K562 (cell line): ENCODE measurements around the gene ARHGAP42. TPM values are rescaled to one million over a fixed set of nuclear protein-coding genes. Genes with fewer than 3 reads are reported as not detected.

ENCODE experiments used
- CBX3 ChIP-seq, 2 experiments: IDR thresholded peaks; 1 replicate in 1 of 2; 2 replicates in 1 of 2; pipeline ENCODE4 v1.6.1; 2012; ENCODE audit warnings: inconsistent platforms in 2 of 2, low read length in 2 of 2, borderline replicate concordance in 1 of 2, control low read depth in 1 of 2
- DACH1 ChIP-seq: fragments of 450-650 bp; IDR thresholded peaks from 2 replicates; pipeline ENCODE4 v1.6.1; 2018; ENCODE audit not compliant: partially characterized antibody
- DNMT1 ChIP-seq: fragments of 450-650 bp; IDR thresholded peaks from 2 replicates; pipeline ENCODE4 v1.6.1; 2016; ENCODE audit warnings: antibody characterized with exemption, mild to moderate bottlenecking
- GABPB2 ChIP-seq: fragments of 250-450 bp; sonication (Bioruptor Pico); conservative IDR thresholded peaks from 2 replicates; pipeline ENCODE4 v1.5.1; 2021; ENCODE audit warnings: mild to moderate bottlenecking
- HDAC6 ChIP-seq: IDR thresholded peaks from 2 replicates; pipeline ENCODE4 v1.6.1; 2012; ENCODE audit warnings: low read depth, mild to moderate bottlenecking, control low read depth, inconsistent platforms, low read length, moderate library complexity
- KLF10 ChIP-seq: fragments of 250-450 bp; sonication (Bioruptor Pico); IDR thresholded peaks from 2 replicates; pipeline ENCODE4 v1.6.1; 2021; ENCODE audit warnings: matching md5 sums
- LCOR ChIP-seq: sonication (generic); formaldehyde crosslinking; IDR thresholded peaks from 2 replicates; pipeline ENCODE4 v1.8.0; 2022; ENCODE audit warnings: mild to moderate bottlenecking, missing genetic modification reagents
- MTA2 ChIP-seq: fragments of 450-650 bp; IDR thresholded peaks from 2 replicates; pipeline ENCODE4 v1.6.1; 2016; ENCODE audit warnings: low read depth
- MYNN ChIP-seq, 2 experiments: sonication (generic); formaldehyde crosslinking in 1 of 2; IDR thresholded peaks; 2 replicates each; pipeline versions ENCODE4 v1.5.0 to v1.6.1; 2016 to 2020; ENCODE audit warnings: antibody characterized with exemption in 1 of 2, missing genetic modification reagents in 1 of 2
- NCOA2 ChIP-seq, 2 experiments: fragments of 450-650 bp; IDR thresholded peaks; 2 replicates each; pipeline ENCODE4 v1.6.1; 2018; ENCODE audit warnings: mild to moderate bottlenecking in 2 of 2, moderate library complexity in 1 of 2; ENCODE audit not compliant: partially characterized antibody in 2 of 2
- NELFE ChIP-seq: IDR thresholded peaks from 2 replicates; pipeline ENCODE4 v1.6.1; 2011; ENCODE audit warnings: mild to moderate bottlenecking; ENCODE audit not compliant: insufficient read depth, insufficient read length
- PPARD ChIP-seq: fragments of 250-450 bp; sonication (Bioruptor Pico); IDR thresholded peaks from 2 replicates; pipeline ENCODE4 v1.8.0; 2022; ENCODE audit warnings: inconsistent platforms, mild to moderate bottlenecking, moderate library complexity
- RBBP5 ChIP-seq: fragments of 200-600 bp; sonication (generic); IDR thresholded peaks from 2 replicates; pipeline ENCODE4 v1.6.1; 2012; ENCODE audit warnings: borderline replicate concordance, mild to moderate bottlenecking, low read length, control low read depth, inconsistent platforms; ENCODE audit not compliant: insufficient read depth, poor library complexity, severe bottlenecking
- TAL1 ChIP-seq: fragments of 450-650 bp; IDR thresholded peaks from 2 replicates; pipeline ENCODE4 v1.6.1; 2016; ENCODE audit warnings: mild to moderate bottlenecking
- TCF7L2 ChIP-seq: fragments of 150-350 bp; IDR thresholded peaks from 2 replicates; pipeline ENCODE4 v1.6.1; 2016; ENCODE audit warnings: low read depth, mild to moderate bottlenecking, low read length, moderate library complexity
- ZNF551 ChIP-seq: fragments of 250-450 bp; sonication (Bioruptor Pico); IDR thresholded peaks from 2 replicates; pipeline ENCODE4 v1.5.0; 2021; ENCODE audit warnings: mild to moderate bottlenecking, moderate library complexity
- polyA plus RNA-seq, 8 experiments: library from polyadenylated mRNA; depleted of rRNA in 4 of 8; stranded (reverse) in 5 of 8; unstranded in 3 of 8; fragments of >200 nt; fragmentation: Nextera tagmentation in 2 of 8; fragmentation: Illumina TruSeq in 1 of 8; extraction: Ambion mirVana in 2 of 8; extraction: Trizol in 1 of 8; gene quantifications; 2 replicates each; pipeline versions ENCODE4 v1.2.1 to v1.2.3, GENCODE V29; 2011 to 2014; ENCODE audit warnings: inconsistent platforms in 1 of 8, missing spikeins in 1 of 8
- total RNA-seq, 7 experiments: library from RNA; depleted of rRNA in 6 of 7; stranded (reverse); fragments of >200 nt in 6 of 7; fragmentation: Illumina TruSeq in 2 of 7; extraction: Trizol in 2 of 7; gene quantifications; 2 replicates each; pipeline versions ENCODE4 v1.2.1 to v1.2.3, GENCODE V29; 2011 to 2021; ENCODE audit warnings: low replicate concordance in 1 of 7
- TF ChIP-seq, protein P1 (sequence below): sonication (generic); IDR thresholded peaks from 2 replicates; pipeline ENCODE4 v1.6.1; 2016
- TF ChIP-seq, protein P2 (sequence below): fragments of 250-450 bp; sonication (Bioruptor Pico); IDR thresholded peaks from 2 replicates; pipeline ENCODE4 v1.8.0; 2021; ENCODE audit warnings: borderline replicate concordance, mild to moderate bottlenecking, moderate library complexity; ENCODE audit not compliant: poor library complexity, severe bottlenecking
- TF ChIP-seq, protein P3 (sequence below): fragments of 450-650 bp; IDR thresholded peaks from 2 replicates; pipeline ENCODE4 v1.6.1; 2016; ENCODE audit warnings: low read depth, mild to moderate bottlenecking, moderate library complexity
- TF ChIP-seq, protein P4 (sequence below): fragments of 250-450 bp; sonication (Bioruptor Pico); IDR thresholded peaks from 2 replicates; pipeline ENCODE4 v1.5.0; 2021; ENCODE audit warnings: mild to moderate bottlenecking, borderline replicate concordance
- TF ChIP-seq, protein P5 (sequence below), 2 experiments: fragments of 450-650 bp; conservative IDR thresholded peaks; 2 replicates each; pipeline ENCODE4 v1.6.1; 2017; ENCODE audit warnings: mild to moderate bottlenecking in 2 of 2, moderate library complexity in 2 of 2
- TF ChIP-seq, protein P6 (sequence below): fragments of 450-650 bp; IDR thresholded peaks from 2 replicates; pipeline ENCODE4 v1.6.1; 2016

The ARHGAP42 gene
- total and polyA plus RNA-seq, 9 of the 15 experiments (the other 6 are each of a cell fraction or from before 2014, with no cell fraction given): 0.95 to 6.1 (median 2.4) TPM

DNA sequence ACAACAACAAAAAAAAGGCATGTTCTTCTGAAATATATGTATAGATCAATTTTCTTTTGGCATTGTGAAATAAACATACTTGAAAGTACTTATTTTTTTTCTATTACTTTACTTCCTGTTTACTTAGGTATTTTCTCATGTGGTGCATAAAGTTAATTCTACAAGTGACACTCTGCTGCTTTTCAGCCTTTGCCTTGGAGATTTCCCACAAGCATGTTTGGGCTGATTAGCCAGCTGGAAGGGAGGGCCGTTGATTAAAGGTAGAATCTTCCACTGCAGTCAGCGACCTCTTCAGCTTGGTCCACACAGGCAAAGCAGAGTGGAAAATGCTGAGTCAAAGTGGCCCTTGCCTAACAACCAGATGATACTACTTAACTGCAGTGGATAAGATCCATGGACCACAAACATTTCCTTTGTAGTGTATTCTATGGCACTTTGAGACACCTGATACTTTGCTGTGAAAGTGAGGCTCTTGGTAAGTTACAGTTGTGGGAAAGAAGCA, 176.0 kb downstream of the ARHGAP42 start (continued):
- TF ChIP-seq, protein P1, sequence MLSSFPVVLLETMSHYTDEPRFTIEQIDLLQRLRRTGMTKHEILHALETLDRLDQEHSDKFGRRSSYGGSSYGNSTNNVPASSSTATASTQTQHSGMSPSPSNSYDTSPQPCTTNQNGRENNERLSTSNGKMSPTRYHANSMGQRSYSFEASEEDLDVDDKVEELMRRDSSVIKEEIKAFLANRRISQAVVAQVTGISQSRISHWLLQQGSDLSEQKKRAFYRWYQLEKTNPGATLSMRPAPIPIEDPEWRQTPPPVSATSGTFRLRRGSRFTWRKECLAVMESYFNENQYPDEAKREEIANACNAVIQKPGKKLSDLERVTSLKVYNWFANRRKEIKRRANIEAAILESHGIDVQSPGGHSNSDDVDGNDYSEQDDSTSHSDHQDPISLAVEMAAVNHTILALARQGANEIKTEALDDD: peak; percentile 90
- TF ChIP-seq, protein P2, sequence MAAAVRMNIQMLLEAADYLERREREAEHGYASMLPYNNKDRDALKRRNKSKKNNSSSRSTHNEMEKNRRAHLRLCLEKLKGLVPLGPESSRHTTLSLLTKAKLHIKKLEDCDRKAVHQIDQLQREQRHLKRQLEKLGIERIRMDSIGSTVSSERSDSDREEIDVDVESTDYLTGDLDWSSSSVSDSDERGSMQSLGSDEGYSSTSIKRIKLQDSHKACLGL (CRISPR knock-in tag): no peak
- TF ChIP-seq MYNN (IDR thresholded peaks at IDR 0.05) (no peak), MYNN (CRISPR knock-in tag; IDR thresholded peaks at IDR 0.05) (no peak), DNMT1 (no peak), TCF7L2 (no peak), NELFE (no peak), DACH1 (peak; percentile 82), RBBP5 (no peak), GABPB2 (CRISPR knock-in tag) (no peak), MTA2 (peak; percentile 72), CBX3 (IDR thresholded peaks at IDR 0.05; ENCODE audit: borderline replicate concordance in 1 of 2, low read length in 2 of 2) (peak in 1 of 2 experiments; percentile 46; a peak in 1 of 3 replicates), ZNF551 (CRISPR knock-in tag) (no peak), LCOR (CRISPR knock-in tag) (0 out of 2 replicates have a peak, but pooled peaks have one; percentile 30), KLF10 (CRISPR knock-in tag) (no peak), PPARD (CRISPR knock-in tag) (no peak), TAL1 (peak; percentile 88), NCOA2 (IDR thresholded peaks at IDR 0.05; ENCODE audit: partially characterized antibody in 2 of 2) (no peak), HDAC6 (no peak)
- TF ChIP-seq, protein P3, sequence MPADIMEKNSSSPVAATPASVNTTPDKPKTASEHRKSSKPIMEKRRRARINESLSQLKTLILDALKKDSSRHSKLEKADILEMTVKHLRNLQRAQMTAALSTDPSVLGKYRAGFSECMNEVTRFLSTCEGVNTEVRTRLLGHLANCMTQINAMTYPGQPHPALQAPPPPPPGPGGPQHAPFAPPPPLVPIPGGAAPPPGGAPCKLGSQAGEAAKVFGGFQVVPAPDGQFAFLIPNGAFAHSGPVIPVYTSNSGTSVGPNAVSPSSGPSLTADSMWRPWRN: no peak
- TF ChIP-seq, protein P4, sequence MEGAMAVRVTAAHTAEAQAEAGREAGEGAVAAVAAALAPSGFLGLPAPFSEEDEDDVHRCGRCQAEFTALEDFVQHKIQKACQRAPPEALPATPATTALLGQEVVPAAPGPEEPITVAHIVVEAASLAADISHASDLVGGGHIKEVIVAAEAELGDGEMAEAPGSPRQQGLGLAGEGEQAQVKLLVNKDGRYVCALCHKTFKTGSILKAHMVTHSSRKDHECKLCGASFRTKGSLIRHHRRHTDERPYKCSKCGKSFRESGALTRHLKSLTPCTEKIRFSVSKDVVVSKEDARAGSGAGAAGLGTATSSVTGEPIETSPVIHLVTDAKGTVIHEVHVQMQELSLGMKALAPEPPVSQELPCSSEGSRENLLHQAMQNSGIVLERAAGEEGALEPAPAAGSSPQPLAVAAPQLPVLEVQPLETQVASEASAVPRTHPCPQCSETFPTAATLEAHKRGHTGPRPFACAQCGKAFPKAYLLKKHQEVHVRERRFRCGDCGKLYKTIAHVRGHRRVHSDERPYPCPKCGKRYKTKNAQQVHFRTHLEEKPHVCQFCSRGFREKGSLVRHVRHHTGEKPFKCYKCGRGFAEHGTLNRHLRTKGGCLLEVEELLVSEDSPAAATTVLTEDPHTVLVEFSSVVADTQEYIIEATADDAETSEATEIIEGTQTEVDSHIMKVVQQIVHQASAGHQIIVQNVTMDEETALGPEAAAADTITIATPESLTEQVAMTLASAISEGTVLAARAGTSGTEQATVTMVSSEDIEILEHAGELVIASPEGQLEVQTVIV (CRISPR knock-in tag): no peak
- TF ChIP-seq, protein P5, sequence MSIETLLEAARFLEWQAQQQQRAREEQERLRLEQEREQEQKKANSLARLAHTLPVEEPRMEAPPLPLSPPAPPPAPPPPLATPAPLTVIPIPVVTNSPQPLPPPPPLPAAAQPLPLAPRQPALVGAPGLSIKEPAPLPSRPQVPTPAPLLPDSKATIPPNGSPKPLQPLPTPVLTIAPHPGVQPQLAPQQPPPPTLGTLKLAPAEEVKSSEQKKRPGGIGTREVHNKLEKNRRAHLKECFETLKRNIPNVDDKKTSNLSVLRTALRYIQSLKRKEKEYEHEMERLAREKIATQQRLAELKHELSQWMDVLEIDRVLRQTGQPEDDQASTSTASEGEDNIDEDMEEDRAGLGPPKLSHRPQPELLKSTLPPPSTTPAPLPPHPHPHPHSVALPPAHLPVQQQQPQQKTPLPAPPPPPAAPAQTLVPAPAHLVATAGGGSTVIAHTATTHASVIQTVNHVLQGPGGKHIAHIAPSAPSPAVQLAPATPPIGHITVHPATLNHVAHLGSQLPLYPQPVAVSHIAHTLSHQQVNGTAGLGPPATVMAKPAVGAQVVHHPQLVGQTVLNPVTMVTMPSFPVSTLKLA (conservative IDR thresholded peaks at IDR 0.05): peak in 1 of 2 experiments; percentile 52; a peak in 1 of 4 replicates
- TF ChIP-seq, protein P6, sequence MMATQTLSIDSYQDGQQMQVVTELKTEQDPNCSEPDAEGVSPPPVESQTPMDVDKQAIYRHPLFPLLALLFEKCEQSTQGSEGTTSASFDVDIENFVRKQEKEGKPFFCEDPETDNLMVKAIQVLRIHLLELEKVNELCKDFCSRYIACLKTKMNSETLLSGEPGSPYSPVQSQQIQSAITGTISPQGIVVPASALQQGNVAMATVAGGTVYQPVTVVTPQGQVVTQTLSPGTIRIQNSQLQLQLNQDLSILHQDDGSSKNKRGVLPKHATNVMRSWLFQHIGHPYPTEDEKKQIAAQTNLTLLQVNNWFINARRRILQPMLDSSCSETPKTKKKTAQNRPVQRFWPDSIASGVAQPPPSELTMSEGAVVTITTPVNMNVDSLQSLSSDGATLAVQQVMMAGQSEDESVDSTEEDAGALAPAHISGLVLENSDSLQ: no peak; the same call in 1 of the 2 replicates
